Stimulated activated CD4-positive, alpha-beta T cell treated with anti-CD3 and anti-CD28 coated beads, Interleukin-2, amount 100 ng/mL, for 24 hours (primary cell): ENCODE results near the gene ZNF653.

Experiments
- DNase-seq, 2 donors: peaks; one replicate each; pipeline ENCODE4 v3.0.0-alpha.2; 2020

Gene ZNF653, protein sequence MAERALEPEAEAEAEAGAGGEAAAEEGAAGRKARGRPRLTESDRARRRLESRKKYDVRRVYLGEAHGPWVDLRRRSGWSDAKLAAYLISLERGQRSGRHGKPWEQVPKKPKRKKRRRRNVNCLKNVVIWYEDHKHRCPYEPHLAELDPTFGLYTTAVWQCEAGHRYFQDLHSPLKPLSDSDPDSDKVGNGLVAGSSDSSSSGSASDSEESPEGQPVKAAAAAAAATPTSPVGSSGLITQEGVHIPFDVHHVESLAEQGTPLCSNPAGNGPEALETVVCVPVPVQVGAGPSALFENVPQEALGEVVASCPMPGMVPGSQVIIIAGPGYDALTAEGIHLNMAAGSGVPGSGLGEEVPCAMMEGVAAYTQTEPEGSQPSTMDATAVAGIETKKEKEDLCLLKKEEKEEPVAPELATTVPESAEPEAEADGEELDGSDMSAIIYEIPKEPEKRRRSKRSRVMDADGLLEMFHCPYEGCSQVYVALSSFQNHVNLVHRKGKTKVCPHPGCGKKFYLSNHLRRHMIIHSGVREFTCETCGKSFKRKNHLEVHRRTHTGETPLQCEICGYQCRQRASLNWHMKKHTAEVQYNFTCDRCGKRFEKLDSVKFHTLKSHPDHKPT

DNA sequence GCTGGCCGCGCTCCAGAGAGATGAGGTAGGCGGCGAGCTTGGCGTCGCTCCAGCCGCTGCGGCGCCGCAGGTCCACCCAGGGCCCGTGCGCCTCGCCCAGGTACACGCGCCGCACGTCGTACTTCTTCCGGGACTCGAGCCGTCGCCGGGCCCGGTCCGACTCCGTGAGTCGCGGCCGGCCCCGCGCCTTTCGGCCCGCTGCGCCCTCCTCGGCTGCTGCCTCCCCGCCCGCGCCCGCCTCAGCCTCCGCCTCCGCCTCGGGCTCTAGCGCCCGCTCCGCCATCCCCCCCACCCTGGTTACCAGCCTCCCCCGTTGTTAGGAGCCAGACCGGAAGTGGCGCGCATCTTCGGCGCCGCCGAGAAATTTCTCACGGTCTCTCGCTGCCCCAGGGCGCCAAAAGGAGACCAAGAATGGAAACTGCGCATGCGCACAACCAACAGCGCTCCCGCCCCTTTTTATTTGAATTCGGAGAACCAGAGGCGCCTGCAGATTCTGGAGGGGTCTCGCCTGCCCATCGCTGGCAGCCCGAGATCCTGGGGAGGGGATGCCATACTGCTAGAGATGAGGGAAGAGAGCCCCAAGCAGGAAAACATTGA lies at the start of gene ZNF653:
TSS of gene ZNF653 (minus strand) at position 336 of the 597 bp plus-strand sequence. CDS start at position 283, 53 bp downstream.
- peak; percentile 94 for DNase-seq

DNA sequence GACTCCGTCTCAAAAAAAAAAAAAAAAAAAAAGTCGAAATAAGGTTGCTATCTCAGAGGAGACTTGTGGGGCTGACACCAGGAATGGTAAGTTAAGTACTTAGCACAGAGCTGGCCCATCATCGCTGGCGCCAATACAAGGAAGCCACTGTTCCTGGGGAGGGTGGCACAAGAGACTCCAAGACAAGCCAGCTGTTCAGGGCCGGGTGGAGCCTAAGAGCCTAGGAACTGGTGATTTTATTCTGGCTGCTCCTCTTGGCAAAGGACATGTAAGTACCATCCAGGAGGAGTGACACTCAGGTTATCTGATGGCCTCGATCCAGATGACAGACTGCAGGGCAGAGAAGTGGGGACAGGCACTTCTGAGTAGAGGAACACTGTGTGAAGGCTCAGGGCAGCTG lies 49.6 kb upstream of the ZNF653 start:
- DNase-seq = no peak

DNA sequence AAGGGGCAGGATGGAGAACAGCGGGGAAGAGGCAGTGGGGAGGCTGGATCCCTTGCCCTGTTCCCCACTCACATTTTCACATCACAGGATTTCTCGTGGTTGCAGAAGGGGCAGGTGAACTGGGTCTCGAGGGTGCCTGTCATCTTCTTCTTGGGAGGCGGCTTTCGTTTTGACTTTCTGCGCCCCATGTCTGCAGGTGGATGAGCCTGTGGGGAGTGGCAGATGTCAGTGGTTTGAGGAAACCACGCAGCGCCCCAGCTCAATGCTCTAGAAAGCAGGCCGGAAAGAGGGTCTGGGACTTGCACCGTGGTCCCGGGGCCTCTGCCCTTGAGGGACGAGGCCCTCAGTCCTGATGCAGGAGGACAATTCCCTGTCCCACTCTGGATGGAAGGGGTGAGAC lies 48.5 kb upstream of the ZNF653 start:
- no peak for DNase-seq

DNA sequence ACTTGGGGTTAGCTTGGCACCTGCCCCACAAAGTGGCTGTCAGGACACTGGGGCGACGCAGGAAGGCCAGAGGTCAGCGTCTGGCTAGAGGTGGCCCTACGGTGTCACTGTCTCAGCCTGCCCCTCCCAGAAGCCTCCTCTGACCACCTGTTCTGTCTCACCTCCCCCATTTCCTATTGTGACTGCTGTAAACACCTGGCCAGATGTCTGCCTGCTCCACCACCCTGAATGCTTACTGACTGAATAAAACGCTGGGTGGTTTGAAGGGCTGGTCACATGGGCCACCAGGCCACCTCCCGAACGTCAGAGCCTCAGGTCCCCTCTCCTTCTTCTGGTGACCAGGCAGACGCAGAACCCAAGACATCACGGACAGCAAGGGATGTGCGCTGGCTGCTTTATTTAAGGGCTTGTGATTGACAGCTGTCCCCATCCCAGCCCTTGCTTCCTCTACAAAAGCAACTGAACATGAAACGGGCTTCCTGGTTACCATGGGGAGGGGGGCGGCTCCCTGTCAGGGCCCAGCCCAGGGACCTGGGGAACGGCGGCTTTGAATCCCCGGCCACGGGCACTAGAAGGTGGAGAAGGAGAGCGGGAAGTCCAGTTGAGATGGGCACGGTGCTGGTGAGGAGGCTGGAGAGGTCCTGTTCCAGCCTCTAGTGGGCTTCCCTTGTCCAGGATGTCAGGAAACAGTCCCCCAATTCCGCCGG lies 47.2 kb upstream of the ZNF653 start:
- no peak for DNase-seq

DNA sequence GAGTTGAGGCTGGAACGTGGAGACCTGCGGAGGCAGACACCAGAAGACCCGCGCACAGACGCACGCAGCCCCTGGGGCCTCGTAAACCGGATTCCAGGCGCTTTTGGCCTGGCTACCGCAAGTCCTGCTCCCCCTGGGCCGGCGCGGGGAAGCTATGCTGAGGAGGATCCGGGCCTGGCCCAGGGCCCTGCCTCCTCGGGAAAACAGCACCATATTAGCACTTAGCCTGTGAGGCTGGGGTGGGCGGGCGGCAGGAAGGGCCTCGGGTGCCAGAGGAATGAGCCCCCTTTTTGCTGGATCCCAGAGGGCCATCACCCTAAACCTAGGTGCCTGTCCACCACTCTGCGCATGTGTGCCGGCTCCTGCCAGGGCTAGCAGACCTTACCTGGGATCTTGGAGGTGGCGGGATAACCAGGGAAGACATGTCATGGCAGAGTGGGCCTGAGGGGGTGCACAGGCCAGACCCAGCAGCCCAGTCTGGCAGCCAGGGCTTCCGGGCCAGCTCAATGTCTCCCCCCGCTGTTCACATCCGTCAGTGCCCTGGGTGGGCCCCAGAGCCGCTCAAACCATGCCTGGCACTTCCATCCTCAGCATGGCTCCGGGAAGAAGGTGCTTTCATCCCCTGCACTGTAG lies 46.1 kb upstream of the ZNF653 start:
- DNase-seq = peak in 1 of 2 donors; percentile 29

DNA sequence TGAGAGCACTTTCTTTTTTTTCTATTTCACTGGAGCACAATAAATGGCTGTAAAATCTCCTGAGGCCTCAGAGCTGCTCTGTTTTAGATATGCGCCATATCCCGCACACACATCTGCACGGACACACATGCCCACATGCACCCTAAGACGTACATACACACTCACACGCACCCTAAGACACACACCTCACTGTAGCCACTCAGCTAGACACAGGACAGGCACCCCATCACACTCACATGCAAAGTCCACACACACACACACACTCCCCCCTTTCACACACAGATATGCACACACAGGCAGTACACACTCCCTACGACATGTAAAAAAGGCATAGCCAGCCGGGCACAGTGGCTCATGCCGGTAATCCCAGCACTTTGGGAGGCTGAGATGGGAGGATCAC lies 44.6 kb upstream of the ZNF653 start:
- no peak for DNase-seq

DNA sequence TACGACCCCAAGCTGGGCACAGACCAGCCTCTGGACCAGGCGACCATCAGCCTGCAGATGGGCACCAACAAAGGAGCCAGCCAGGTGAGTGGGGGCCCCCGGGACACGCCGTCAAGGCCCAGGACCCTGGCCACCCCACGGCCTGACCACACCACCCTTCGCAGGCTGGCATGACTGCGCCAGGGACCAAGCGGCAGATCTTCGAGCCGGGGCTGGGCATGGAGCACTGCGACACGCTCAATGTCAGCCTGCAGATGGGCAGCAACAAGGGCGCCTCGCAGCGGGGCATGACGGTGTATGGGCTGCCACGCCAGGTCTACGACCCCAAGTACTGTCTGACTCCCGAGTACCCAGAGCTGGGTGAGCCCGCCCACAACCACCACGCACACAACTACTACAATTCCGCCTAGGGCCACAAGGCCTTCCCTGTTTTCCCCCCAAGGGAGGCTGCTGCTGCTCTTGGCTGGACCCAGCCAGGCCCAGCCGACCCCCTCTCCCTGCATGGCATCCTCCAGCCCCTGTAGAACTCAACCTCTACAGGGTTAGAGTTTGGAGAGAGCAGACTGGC lies 43.8 kb upstream of the ZNF653 start:
- DNase-seq = no peak

DNA sequence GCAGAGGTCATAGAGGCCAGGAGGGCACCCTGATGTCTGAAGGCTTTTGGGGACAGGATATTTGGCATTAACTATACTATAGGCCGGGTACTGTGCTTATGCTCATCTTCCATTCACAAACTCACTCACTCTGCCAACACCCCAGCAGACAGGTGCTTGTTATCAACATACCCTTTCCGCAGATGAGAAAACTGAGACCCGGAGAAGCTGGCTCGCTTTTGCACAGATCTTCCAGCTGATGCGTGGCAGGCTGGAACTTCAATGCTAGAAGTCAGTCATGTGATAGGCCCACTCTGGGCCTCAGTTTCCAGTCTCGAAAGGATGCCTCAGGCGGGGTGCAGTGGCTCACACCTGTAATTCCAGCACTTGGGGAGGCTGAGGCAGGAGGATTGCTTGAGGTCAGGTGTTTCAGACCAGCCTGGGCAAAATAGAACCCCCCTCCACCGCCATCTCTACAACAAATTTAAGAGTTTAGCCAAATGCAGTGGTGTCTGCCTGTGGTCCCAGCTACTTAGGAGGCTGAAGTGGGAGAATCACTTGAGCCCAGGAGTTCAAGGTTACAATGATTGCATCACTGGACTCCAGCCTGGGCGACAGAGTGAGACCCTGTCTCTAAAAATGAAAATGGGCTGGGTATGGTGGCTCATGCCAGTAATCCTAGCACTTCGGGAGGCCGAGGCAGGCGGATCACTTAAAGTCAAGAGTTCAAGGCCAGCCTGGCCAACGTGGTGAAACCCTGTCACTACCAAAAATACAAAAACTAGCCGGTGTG lies 42.5 kb upstream of the ZNF653 start:
- no peak for DNase-seq

DNA sequence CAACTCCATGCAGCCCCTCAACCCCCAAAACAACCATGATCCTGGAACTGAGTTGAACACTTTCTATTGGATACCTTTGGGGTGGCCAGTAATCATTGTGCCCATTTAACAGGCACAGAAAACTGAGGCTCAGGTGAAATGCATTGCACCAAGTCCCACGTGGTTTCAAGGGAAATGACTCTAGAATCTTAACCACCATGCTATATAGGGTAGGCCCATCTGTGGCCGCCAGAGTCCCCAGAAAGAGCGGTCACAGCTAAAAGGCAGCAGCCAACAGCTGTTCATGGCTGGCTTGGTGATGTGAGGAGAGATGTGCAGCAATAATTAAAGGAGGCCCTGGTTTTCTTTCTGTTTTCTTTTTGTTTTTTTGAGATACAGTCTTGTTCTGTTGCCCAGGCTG lies 35.6 kb upstream of the ZNF653 start:
- no peak for DNase-seq

DNA sequence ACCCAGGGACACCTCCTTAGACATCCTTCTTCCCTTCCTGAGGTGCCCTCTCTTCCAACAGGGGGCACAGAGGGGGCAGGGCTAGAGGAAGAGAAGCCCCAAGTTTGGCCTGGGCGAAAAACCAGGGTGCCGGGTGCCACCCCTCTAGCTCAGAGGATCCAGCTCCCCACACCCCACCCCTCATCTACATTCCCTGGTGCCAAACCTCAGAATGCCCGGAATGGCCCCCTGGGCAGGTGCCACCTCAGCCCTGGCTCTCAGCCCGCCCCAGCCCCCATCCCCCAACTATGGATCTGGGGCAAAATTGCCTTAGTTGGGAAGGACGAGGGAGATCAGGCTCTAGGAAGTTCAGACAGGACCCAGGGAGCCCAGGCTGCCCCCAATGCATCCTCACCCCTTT lies 35.0 kb upstream of the ZNF653 start:
- no peak for DNase-seq

DNA sequence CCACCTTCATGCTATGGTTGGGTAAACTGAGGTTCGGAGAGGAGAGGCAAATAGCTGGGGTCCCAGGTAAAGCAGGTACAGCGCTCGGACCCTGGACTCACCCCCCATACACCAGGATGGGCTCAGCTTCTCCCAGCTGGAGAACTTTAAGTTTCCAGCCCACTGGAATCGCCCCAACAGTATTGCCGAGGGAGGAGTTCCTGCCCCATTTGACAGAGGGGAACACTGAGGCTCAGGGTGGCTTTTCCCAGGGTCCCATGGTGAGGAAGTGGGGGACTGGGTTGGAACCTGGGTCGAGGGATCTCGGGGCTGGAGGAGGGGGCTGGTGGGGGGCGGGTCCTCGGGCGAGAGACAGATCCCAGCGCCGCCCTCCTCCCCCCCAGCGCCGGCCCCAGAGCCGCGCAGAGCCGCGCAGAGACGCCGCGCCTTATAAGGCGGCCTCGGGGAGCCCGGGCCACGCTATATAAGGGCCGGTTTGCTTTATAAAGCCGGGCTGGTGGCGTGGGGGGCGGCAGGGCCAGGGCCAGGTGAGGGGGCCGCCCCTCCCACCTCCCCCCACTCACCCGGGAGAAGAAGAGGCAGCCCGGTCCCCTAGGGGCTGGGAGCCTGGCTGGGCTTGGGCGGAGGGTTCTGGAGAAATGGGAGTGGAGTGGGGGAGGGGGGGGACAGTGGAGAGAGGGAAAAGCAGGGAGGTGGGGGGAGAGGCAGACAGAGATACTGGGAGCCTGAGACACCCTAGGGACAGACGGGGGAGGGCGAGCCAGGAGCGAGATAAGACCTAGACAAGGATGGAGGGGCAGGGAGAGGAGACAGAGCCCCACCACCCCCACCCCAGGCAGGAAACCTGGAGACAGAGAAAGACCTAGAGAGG lies 34.1 kb upstream of the ZNF653 start:
- no peak for DNase-seq

DNA sequence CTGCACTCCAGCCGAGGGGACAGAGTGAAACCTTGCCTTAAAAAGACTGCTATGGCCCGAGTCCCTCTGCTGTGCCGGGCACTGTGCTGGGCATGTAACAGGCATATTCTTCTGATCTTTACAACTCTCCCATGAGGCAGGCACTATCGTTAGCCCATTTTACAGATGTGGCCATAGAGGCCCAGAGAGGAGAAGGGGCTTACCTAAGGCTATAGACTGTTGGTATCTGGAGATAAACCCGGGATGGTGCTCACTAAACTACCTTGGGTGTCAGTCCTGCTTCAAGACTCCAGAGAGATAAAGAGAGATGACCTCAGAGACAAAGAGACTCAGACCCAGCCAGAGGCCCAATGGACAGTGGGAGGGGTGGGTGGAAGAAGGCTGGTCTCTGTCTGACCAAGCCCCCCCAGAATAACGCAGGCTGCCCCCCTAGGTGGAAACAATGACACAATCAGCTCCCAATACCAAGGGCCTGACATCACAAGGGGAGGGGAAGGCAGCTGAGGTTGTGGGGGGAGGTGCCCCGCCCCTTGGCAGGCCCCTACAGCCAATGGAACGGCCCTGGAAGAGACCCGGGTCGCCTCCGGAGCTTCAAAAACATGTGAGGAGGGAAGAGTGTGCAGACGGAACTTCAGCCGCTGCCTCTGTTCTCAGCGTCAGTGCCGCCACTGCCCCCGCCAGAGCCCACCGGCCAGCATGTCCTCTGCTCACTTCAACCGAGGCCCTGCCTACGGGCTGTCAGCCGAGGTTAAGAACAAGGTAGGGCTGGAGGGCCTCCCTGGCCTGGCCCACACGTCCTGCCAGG lies 32.8 kb upstream of the ZNF653 start, which contains the start of gene CNN1:
TSS of gene CNN1 (plus strand) at position 620 of the 805 bp plus-strand sequence. CDS start at position 697, 77 bp downstream.
- DNase-seq = no peak

DNA sequence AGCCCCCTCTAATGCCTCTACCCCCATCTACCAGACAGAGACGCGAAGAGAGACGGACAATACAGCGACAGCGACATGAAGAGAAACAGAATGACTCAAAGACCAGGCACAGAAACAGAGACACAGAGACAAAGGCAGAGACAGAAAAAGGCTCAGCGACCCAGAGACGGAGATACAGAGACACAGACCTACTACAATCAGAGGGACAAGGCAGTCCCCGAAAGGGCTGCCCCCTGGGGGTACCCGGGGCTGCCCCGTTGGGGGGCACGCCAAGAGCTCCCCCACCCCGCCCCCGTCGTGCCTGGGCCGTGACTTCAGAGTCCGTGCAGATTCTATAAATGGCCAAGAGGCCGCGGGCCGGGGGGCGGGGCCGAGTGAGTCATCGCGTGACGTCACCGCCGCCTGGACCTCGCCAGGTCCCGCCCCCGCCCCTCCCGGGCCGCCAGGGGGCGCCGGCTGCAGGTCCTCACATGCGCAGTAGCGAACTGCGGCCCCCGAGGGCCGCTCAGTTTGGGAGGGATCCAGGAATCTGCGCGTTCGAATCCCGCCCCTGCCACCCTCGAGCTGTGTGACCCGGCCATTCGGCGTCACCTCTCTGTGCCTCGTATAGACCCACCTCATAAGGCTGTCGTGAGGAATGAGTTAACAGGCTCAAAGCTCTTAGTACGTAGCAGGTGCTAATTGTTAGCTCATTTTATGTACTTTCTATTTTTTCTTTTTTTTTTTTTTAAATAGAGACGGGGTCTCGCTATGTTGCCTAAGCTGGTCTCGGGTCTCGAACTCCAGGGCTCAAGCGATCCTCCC lies 30.4 kb upstream of the ZNF653 start:
- peak; percentile 90 to 93 for DNase-seq

DNA sequence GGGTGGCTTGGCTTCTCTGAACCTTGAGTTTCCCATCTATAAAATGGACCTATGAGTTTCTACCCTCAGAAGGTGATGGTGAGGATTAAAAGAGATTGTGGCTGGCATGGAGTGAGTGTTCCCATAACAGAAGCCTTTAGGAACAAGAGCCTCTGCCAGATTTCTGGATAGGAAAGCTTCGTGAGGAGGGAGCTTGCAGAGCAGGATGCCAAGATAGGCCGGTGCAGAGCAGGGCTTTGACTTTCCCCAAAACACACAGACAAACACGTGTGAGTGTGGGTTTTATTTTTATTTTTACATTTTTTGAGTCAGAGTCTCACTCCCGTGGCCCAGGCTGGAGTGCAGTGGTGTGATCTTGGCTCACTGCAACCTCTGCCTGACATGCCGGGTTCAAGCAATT lies 29.3 kb upstream of the ZNF653 start:
- DNase-seq = no peak

DNA sequence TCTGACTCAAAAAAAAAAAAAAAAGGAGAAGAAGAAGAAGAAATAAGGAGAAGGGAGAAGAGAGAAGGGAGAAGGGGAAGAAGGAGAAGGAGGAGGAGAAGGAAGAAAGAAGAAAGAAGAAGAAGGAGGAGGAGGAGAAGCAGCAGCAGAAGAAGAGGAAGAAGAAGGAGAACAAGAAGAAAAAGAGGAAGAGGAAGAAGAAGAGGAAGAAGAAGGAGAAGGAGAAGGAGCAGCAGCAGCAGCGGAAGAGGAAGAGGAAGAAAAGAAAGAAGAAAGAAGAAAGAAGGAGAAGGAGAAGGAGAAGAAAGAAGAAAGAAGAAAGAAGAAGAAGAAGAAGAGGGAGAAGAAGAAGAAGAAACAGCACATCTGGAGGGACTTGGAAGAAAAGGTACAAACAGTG lies 28.9 kb upstream of the ZNF653 start:
- DNase-seq = no peak

DNA sequence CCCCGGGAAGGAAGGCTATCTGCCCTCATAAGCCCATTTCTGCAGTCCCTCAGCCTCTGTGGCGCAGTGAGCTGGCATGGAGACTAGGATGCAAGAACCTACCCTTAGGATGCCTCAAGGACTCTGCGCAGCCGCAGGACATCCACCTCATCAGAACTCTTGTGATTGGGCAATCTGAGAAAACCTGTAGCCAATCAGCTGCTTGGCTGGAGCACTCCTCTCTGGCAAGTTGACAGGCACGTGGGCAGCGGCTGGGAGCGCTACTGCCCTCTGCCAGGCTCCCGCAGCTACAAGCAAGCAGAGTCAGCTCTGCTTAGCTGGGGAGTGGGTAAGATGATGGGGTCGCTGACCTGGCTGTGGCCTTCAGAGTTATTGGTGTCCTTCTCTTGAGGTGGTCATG lies 24.8 kb upstream of the ZNF653 start:
- peak; percentile 39 to 61 for DNase-seq

DNA sequence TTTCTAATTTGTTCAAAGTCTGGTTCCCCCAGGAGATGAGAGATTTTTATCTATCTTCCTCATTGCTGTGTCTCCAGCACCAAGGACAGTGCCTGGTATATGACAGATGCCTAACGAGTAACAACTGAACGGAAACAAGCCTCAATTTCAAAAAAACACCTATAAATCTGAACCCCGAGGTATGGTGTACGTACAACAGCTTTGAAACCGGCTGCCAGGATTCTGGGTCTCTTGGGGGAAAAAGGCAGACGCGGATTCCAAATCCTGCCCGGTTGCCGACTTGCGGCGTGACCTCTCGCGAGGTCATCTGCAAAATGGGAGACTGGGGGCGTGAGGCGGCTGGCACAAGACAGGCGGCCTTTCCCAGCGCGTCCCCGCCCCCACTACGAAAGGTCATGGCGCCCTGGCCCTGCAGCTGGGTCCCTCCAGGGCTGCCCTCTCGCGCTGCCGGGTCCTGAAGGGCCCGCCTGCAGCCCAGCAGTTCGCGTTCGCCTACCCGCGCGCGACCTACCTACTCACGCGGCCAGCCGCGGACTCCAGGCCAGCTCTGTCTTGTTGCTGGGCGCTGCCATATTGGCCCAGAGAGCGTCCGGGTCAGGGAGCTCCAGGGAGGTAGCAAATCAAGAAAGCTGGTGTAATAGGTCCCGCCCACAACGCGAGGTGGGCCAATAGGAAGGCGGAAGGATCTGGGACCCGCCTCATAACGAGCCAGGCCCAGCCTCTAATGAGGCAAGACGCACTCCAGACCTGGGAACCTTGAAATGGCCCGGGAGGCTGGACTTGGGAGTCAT lies 23.1 kb upstream of the ZNF653 start, which contains the start of gene ECSIT:
TSS of gene ECSIT (minus strand) at position 584 of the 791 bp plus-strand sequence. CDS start 9,964 bp downstream, outside the sequence.
- peak; percentile 93 to 94 for DNase-seq

DNA sequence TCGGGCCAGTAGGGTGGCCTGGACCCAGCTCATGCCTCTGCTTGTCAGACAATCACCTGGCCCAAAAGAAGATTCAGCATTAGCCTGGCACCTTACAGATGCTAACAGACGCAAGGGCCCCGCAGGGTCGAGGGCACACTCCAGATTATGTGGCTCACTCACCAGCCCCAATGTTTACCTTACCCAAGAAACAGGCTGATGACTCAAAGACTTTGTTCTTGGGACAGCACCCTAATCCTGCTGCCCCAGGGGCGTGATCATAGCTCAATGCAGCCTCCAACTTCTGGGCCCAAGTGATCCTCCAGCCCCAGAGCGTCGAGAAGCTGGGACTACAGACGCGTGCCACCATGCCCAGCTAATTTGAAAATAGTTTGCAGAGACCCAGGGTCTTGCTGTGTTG lies 13.5 kb upstream of the ZNF653 start:
- DNase-seq = no peak
